GM12864 (cell line): ENCODE measurements around the gene EHF.

ENCODE experiments used
- DNase-seq: peaks from one replicate; pipeline ENCODE4 v3.0.0-alpha.2; 2011; ENCODE audit warnings: low read depth
- H3K4me3 ChIP-seq: 2 replicates; pipeline ENCODE4 v1.5.1; 2011; ENCODE audit warnings: mild to moderate bottlenecking, low read depth, low read length, control low read depth
- TF ChIP-seq, protein P1 (sequence below): IDR thresholded peaks from 2 replicates; pipeline ENCODE4 v1.5.1; 2011; ENCODE audit warnings: low read depth, mild to moderate bottlenecking, moderate library complexity, low read length, control low read depth, inconsistent platforms; ENCODE audit errors: missing control alignments

EHF gene

DNA sequence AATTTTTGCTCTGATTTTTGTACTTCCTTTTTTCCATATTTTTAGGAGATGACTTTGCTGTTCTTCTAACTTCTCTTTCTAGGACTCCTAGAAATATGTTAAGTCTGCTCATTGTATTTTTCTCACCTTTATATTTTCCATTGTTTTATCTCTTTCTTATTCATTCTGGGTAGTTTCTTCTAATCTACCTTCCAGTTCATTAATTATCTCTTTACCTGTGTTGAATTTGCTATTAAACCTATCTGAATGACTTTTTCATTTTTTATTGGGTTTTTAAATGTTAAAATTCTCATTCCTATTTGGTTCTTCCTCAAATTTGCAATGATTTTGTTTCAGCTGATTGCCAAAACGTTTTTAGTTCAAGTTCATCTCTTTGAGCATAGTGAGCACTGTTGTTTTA is 27.8 kb upstream of the EHF start:
- DNase-seq = no peak
- H3K4me3 ChIP-seq = no peak overlapping the region
- TF ChIP-seq, protein P1, sequence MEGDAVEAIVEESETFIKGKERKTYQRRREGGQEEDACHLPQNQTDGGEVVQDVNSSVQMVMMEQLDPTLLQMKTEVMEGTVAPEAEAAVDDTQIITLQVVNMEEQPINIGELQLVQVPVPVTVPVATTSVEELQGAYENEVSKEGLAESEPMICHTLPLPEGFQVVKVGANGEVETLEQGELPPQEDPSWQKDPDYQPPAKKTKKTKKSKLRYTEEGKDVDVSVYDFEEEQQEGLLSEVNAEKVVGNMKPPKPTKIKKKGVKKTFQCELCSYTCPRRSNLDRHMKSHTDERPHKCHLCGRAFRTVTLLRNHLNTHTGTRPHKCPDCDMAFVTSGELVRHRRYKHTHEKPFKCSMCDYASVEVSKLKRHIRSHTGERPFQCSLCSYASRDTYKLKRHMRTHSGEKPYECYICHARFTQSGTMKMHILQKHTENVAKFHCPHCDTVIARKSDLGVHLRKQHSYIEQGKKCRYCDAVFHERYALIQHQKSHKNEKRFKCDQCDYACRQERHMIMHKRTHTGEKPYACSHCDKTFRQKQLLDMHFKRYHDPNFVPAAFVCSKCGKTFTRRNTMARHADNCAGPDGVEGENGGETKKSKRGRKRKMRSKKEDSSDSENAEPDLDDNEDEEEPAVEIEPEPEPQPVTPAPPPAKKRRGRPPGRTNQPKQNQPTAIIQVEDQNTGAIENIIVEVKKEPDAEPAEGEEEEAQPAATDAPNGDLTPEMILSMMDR = no peak

DNA sequence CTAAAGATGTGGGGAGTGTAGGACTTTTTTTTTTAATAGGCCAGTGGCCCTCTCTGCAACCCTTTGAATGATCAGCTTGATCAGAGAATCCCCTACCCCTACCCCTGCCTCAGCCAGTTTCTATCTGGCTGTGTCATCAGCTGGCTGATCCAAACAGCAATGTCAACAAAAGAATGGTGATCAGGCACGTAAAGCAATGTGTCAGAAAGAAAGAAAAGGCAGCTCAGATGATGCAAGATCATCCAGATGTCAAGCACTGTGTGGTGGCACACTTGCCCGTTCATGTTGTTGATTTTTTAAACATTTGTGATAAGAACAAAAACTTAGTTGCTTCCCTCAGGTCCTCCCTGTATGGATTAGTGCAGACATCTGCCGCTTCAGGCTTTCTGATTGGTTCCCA is 26.3 kb upstream of the EHF start:
- no peak overlapping the region for H3K4me3 ChIP-seq
- no peak for DNase-seq
- TF ChIP-seq, protein P1 = no peak

DNA sequence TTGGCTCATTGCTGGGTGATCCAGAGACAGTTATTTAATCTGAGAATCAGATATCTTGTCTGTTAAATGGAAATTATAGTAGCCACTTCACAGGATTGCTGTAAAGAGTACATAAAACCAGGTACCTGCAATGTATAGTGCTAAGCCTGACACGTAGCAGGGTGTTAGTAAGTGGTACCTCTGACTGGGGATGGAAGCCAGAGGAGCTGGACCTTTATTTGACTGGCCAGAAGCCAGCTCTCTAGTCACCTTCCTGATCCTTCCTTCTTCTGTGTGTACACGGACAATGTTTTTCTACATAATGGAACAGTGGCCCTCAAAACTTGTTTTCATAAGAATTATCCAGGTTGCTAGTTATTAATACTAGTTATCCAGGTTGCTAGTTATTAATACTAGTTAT is 25.5 kb upstream of the EHF start:
- no peak overlapping the region for H3K4me3 ChIP-seq
- TF ChIP-seq, protein P1 = no peak
- no peak for DNase-seq

DNA sequence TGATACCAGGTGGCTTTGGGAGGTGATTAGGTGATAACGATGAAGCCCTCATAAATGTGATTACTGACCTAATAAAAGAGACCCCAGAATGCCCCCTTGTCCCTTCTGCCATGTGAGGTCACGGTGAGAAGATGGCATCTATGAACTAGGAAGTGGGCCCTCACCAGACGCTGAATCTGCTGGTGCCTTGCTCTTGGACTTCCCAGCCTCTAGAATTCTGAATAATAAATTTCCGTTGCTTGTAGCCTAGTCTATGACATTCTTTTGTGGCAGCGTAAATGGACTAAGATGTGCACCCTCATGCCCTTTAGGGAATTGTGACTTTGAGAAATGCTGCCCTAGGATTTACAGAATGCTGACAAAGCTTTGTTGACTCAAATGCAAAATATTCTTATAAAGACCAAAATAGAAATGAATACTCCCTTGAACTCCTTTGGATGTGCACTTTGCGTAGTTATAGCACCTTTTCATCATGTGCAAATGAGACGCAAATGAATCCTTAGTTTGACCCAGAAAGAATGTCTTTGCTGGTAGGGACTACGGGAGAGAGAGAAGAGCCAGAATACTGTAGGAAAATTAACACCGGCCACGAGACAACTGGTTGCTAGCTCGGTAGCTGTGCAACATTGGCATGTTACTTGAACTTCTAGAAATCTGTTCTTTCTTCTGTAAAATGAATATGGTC is 24.8 kb upstream of the EHF start:
- H3K4me3 ChIP-seq = no peak overlapping the region
- TF ChIP-seq, protein P1 = no peak
- no peak for DNase-seq

DNA sequence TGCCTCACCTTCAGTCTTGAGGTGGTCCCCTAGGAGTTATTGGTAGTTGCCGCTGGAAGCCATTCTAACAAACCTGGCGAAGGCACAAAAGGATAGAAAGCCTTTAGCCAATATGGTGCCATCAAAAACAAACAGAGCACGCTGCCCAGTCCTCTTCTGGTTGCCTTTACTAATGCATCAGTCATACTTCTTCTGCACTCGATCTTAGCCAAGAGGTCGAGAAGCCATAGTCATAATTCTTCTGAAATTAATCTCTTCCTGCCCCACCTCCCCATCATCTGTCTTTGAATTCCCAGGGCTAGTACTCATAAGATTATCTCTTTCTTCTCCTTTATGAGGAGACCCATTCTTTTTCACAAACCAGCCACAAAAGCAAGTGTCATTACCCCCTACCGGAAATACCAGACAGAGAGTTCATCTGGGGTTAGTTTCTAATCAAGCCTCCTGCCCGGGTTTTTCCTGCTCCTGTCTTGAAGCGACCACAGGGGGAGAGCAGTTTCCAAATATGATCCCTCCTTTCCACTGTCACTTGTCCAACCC is 21.4 kb upstream of the EHF start:
- DNase-seq = no peak
- TF ChIP-seq, protein P1 = no peak
- no peak overlapping the region for H3K4me3 ChIP-seq

DNA sequence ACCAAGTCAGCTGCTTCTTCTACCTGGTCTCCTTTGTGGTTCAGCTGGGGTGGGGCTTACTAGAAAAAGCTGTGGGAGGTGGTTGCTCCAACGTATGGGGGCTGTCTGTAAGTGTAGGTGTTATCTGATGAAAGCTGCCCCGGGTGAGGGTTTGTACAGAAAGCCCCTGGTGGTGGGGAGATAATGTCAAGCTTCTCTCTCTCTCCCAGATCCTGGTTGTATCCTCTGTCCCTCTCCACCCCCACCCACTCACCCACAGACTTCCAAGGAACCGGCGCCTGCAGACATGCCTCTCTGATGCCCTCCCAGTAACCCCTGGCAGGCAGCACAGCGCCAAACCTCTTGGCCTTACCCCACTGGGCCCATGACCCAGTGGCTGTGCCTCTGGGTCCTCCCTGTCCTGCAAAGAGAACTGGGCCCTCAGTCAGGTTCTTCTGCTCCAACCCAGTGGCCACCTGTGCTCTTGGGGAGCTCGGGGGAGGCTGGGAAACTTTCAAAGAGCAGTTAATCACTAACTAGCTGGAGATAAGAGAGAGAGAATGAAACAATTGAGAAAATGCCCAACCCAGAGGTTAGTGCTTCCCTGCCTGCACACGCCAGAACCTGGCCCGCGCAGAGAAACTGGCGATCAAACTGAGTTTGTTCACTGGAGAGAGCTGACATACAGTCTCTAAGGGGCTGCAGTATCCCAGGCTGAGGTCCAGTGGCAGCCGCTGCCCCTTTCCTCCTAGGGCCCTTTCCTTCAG is 20.4 kb upstream of the EHF start:
- no peak overlapping the region for H3K4me3 ChIP-seq
- TF ChIP-seq, protein P1 = no peak
- no peak for DNase-seq

DNA sequence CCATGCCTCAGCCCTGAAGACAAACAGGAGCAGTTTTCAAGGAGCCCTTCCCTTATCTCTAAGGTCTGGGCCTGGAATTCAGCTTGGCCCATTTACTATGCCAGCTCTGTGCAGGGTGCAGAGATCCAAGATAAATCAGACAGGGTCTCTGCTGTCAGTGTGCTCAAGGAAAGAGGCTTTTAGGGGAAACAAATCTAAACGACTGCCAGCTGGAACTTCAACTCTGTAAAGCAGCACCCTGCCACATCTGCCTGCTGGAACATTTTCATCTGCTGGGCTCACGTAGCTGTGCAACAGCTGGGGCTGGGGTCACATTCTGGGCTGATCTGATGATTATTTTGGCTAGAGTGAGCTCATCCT is 19.8 kb upstream of the EHF start:
- TF ChIP-seq, protein P1 = no peak
- no peak for DNase-seq

More for the DNA sequence above, 19.8 kb upstream of the EHF start:
- no peak overlapping the region for H3K4me3 ChIP-seq
